Neural progenitor cell (in vitro differentiated cells): Measurements from ENCODE around the gene BAIAP2. TPM values are rescaled to one million over a fixed set of nuclear protein-coding genes. Genes with fewer than 3 reads are reported as not detected.
A peak's percentile ranks its signal among the peaks of the same experiment; 100 is the strongest.

Experiments used
- DNase-seq: peaks from one replicate; pipeline ENCODE4 v3.0.0-alpha.2; 2016; ENCODE audit warnings: low spot score
- H2AFZ ChIP-seq: fragments of 200-600 bp; sonication (generic); replicated peaks from 2 replicates; pipeline ENCODE4 v1.6.1; 2016; ENCODE audit warnings: antibody characterized with exemption
- H3F3A ChIP-seq: fragments of 200-600 bp; sonication (generic); 2 replicates; pipeline ENCODE4 v1.6.1; 2016; ENCODE audit warnings: antibody characterized with exemption, low read depth
- H3K27ac ChIP-seq: fragments of 200-600 bp; sonication (generic); 2 replicates; pipeline ENCODE4 v1.5.1; 2016; ENCODE audit warnings: mild to moderate bottlenecking
- H3K27me3 ChIP-seq: fragments of 200-600 bp; sonication (generic); 2 replicates; pipeline ENCODE4 v1.6.1; 2016; ENCODE audit warnings: mild to moderate bottlenecking, moderate library complexity
- H3K36me3 ChIP-seq: fragments of 200-600 bp; sonication (generic); 2 replicates; pipeline ENCODE4 v1.5.1; 2016
- H3K4me1 ChIP-seq: fragments of 200-600 bp; sonication (generic); 2 replicates; pipeline ENCODE4 v1.6.1; 2016; ENCODE audit warnings: mixed run types
- H3K4me2 ChIP-seq: fragments of 200-600 bp; sonication (generic); 2 replicates; pipeline ENCODE4 v1.6.1; 2016
- H3K4me3 ChIP-seq: fragments of 200-600 bp; sonication (generic); 2 replicates; pipeline ENCODE4 v1.5.1; 2016
- H3K79me2 ChIP-seq: fragments of 200-600 bp; sonication (generic); 2 replicates; pipeline ENCODE4 v1.6.1; 2016; ENCODE audit warnings: low read depth
- H3K9ac ChIP-seq: fragments of 200-600 bp; sonication (generic); 2 replicates; pipeline ENCODE4 v1.6.1; 2016
- H3K9me3 ChIP-seq: fragments of 200-600 bp; sonication (generic); 2 replicates; pipeline ENCODE4 v1.5.1; 2016; ENCODE audit warnings: low read depth
- H4K20me1 ChIP-seq: fragments of 200-600 bp; sonication (generic); 2 replicates; pipeline ENCODE4 v1.6.1; 2016; ENCODE audit warnings: low read depth
- H3K27ac Mint-ChIP-seq: 3 replicates; pipeline ENCODE4 v1.8.0; 2021; ENCODE audit warnings: mixed read lengths
- H3K27me3 Mint-ChIP-seq: 2 replicates; pipeline ENCODE4 v1.8.0; 2022; ENCODE audit warnings: low read depth, mild to moderate bottlenecking, inconsistent platforms, moderate library complexity, mixed read lengths; ENCODE audit not compliant: insufficient read depth
- H3K36me3 Mint-ChIP-seq: 3 replicates; pipeline ENCODE4 v1.8.0; 2021; ENCODE audit warnings: mixed read lengths
- H3K4me1 Mint-ChIP-seq: 3 replicates; pipeline ENCODE4 v1.8.0; 2021; ENCODE audit warnings: mixed read lengths
- H3K4me3 Mint-ChIP-seq: 3 replicates; pipeline ENCODE4 v1.8.0; 2021; ENCODE audit warnings: mild to moderate bottlenecking, moderate library complexity, mixed read lengths
- H3K9me3 Mint-ChIP-seq: 3 replicates; pipeline ENCODE4 v1.8.0; 2020; ENCODE audit warnings: mixed read lengths
- EZH2 ChIP-seq: fragments of 200-600 bp; sonication (generic); IDR thresholded peaks from 2 replicates; pipeline ENCODE4 v1.6.1; 2017; ENCODE audit warnings: antibody characterized with exemption, mild to moderate bottlenecking, moderate library complexity
- EZH2phosphoT487 ChIP-seq: fragments of 200-600 bp; sonication (generic); IDR thresholded peaks from 2 replicates; pipeline ENCODE4 v1.6.1; 2017; ENCODE audit warnings: antibody characterized with exemption
- total RNA-seq: library from RNA; depleted of rRNA; stranded (reverse); fragments of >200 nt; gene quantifications from 2 replicates; pipeline ENCODE4 v1.2.3, GENCODE V29; 2015; ENCODE audit warnings: low replicate concordance
- TF ChIP-seq, protein P1 (sequence below): fragments of 200-600 bp; sonication (generic); IDR thresholded peaks from 2 replicates; pipeline ENCODE4 v1.5.1; 2017; ENCODE audit warnings: antibody characterized with exemption, mild to moderate bottlenecking

The BAIAP2 gene
- total RNA-seq, 1 donor from 2014 or later: 15.6 TPM

DNA sequence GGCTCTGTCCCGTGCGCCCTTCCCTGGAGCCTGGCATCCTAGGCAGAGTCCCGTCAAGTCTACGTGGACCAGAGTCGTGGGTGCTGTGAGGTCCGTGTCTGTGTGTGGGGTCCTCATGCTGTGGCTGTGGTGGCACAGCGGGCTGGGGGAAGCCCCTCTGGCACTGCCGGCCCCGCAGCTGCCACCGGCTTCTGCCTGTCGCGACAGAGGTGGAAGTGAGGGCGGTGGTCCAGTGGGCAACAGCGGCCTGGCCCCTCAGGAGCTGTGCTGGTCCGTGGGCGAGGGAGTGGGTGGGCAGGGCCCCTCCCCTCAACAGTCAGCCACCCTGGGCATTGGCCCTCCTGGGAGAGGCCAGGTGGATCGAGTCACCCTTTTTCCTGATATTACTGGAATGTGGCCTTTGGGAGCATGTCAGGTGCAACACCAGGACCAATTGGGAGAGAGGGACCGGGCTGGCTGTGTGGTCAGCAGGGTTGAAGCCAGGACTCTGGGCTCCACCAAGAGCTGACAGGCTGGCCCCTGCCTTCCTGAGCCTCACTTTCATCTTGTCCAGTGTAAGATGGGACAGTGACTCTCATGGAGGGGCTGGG is 11.9 kb downstream of the BAIAP2 start:
- Histone ChIP-seq H3K36me3 (no peaks in the 10 kb centered on the region), H3K4me1 (peaks cover 21% of the 10 kb centered on the region), H2AFZ (no peak overlapping the region), H3K4me3 (no peak overlapping the region), H3K79me2 (peaks cover 37% of the 10 kb centered on the region), H3K27ac (no peak overlapping the region), H3K9ac (no peak overlapping the region), H4K20me1 (peaks cover 41% of the 10 kb centered on the region), H3K9me3 (no peaks in the 10 kb centered on the region), H3K27me3 (no peaks in the 10 kb centered on the region), H3K4me2 (no peak overlapping the region), H3F3A (no peaks in the 10 kb centered on the region)
- Mint-ChIP-seq H3K36me3 (peaks cover 5% of the 10 kb centered on the region), H3K9me3 (no peaks in the 10 kb centered on the region), H3K4me1 (peaks cover 50% of the 10 kb centered on the region), H3K27me3 (peaks cover 5% of the 10 kb centered on the region), H3K4me3 (no peak overlapping the region), H3K27ac (no peak overlapping the region)
- DNase-seq: no peak
- TF ChIP-seq, protein P1, sequence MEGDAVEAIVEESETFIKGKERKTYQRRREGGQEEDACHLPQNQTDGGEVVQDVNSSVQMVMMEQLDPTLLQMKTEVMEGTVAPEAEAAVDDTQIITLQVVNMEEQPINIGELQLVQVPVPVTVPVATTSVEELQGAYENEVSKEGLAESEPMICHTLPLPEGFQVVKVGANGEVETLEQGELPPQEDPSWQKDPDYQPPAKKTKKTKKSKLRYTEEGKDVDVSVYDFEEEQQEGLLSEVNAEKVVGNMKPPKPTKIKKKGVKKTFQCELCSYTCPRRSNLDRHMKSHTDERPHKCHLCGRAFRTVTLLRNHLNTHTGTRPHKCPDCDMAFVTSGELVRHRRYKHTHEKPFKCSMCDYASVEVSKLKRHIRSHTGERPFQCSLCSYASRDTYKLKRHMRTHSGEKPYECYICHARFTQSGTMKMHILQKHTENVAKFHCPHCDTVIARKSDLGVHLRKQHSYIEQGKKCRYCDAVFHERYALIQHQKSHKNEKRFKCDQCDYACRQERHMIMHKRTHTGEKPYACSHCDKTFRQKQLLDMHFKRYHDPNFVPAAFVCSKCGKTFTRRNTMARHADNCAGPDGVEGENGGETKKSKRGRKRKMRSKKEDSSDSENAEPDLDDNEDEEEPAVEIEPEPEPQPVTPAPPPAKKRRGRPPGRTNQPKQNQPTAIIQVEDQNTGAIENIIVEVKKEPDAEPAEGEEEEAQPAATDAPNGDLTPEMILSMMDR: no peak
- TF ChIP-seq EZH2: no peak
- no peak for TF ChIP-seq EZH2phosphoT487

GRCh38 chr17:81048827-81049371 is 13.9 kb downstream of the BAIAP2 start:
- H3K27ac ChIP-seq: no peak overlapping the region
- no peak overlapping the region for H3K4me2 ChIP-seq
- no peak overlapping the region for H3K4me3 ChIP-seq
- no peaks in the 10 kb centered on the region for H3K27me3 ChIP-seq
- no peak overlapping the region for H2AFZ ChIP-seq
- peaks cover 5% of the 10 kb centered on the region for H3K27me3 Mint-ChIP-seq
- TF ChIP-seq, protein P1: no peak
- H3F3A ChIP-seq: no peaks in the 10 kb centered on the region
- H3K79me2 ChIP-seq: peaks cover 25% of the 10 kb centered on the region
- H3K36me3 ChIP-seq: no peaks in the 10 kb centered on the region
- no peak overlapping the region for H3K9ac ChIP-seq
- H3K36me3 Mint-ChIP-seq: peaks cover 8% of the 10 kb centered on the region
- H3K4me1 ChIP-seq: peaks cover 27% of the 10 kb centered on the region
- H3K9me3 Mint-ChIP-seq: no peaks in the 10 kb centered on the region
- no peak for DNase-seq
- no peaks in the 10 kb centered on the region for H3K9me3 ChIP-seq
- H3K4me1 Mint-ChIP-seq: peaks cover 53% of the 10 kb centered on the region
- H3K4me3 Mint-ChIP-seq: no peak overlapping the region
- peaks cover 44% of the 10 kb centered on the region for H4K20me1 ChIP-seq
- no peak overlapping the region for H3K27ac Mint-ChIP-seq

- H2AFZ ChIP-seq: no peak overlapping the region
- H3K9me3 Mint-ChIP-seq: no peaks in the 10 kb centered on the region
- H3K27me3 ChIP-seq: no peaks in the 10 kb centered on the region
- no peaks in the 10 kb centered on the region for H3K36me3 ChIP-seq
- TF ChIP-seq EZH2phosphoT487: no peak
- TF ChIP-seq, protein P1: no peak
- no peak for TF ChIP-seq EZH2
- H3K36me3 Mint-ChIP-seq: peaks cover 6% of the 10 kb centered on the region
- peaks cover 22% of the 10 kb centered on the region for H3K4me1 ChIP-seq
- peak overlapping the region; percentile 46 for H3K4me3 Mint-ChIP-seq
- H3K9me3 ChIP-seq: no peaks in the 10 kb centered on the region
- H3K4me2 ChIP-seq: no peak overlapping the region
- H3K79me2 ChIP-seq: peaks cover 25% of the 10 kb centered on the region
- H3K9ac ChIP-seq: no peak overlapping the region
- no peak for DNase-seq
- H3K27me3 Mint-ChIP-seq: peaks cover 5% of the 10 kb centered on the region
- H3F3A ChIP-seq: no peaks in the 10 kb centered on the region
- H3K27ac Mint-ChIP-seq: peak overlapping the region; percentile 94
- H3K4me3 ChIP-seq: no peak overlapping the region
- no peak overlapping the region for H3K27ac ChIP-seq
- peaks cover 48% of the 10 kb centered on the region for H3K4me1 Mint-ChIP-seq
- peaks cover 39% of the 10 kb centered on the region for H4K20me1 ChIP-seq
Measured at GRCh38 chr17:81049372-81049911, 14.5 kb downstream of the BAIAP2 start.
